Measurements from ENCODE around the gene CDSN. TPM values are rescaled to one million over a fixed set of nuclear protein-coding genes. Genes with fewer than 3 reads are reported as not detected.

CDSN gene
- polyA plus RNA-seq, 2 of the 4 experiments (the other 2 are of a cell fraction), result not detected

Small RNA genes lying within 50 kb of the gene (small RNA-seq; reads per million reads assigned to genes)
- gene POLR2LP1 (0 reads per million in 6 experiments), gene RNU6-1133P (0 reads per million in 6 experiments)

Other genes starting within 250 kb of the CDSN start
- gene DDR1, start 235.9 kb downstream of the CDSN start, polyA plus RNA-seq (2011; rRNA removed), result 19.8 and 25.8 TPM in 2 replicates
- gene DDR1, start 235.9 kb downstream of the CDSN start, polyA plus RNA-seq (2017; fragmentation: RNase III; extraction: RNeasy Plus Mini Kit Qiagen cat#74134 plus additional on column Dnase treatment), result 31.9 to 44.2 TPM (median 43.5 TPM) in 3 replicates
- gene GTF2H4, start 212.2 kb downstream of the CDSN start, polyA plus RNA-seq (2011; rRNA removed), result 19.7 and 24.8 TPM in 2 replicates
- gene GTF2H4, start 212.2 kb downstream of the CDSN start, polyA plus RNA-seq (2017; fragmentation: RNase III; extraction: RNeasy Plus Mini Kit Qiagen cat#74134 plus additional on column Dnase treatment), result 24.1 to 28.6 TPM (median 24.9 TPM) in 3 replicates
- 15.5 and 16.1 TPM in 2 replicates for gene VARS2, start 206.2 kb downstream of the CDSN start, polyA plus RNA-seq (2011; rRNA removed)
- 12.4 to 15.2 TPM (median 15.0 TPM) in 3 replicates for gene VARS2, start 206.2 kb downstream of the CDSN start, polyA plus RNA-seq (2017; fragmentation: RNase III; extraction: RNeasy Plus Mini Kit Qiagen cat#74134 plus additional on column Dnase treatment)
- not detected in 2 replicates for gene SFTA2, start 188.3 kb downstream of the CDSN start, polyA plus RNA-seq (2011; rRNA removed)
- not detected in 3 replicates for gene SFTA2, start 188.3 kb downstream of the CDSN start, polyA plus RNA-seq (2017; fragmentation: RNase III; extraction: RNeasy Plus Mini Kit Qiagen cat#74134 plus additional on column Dnase treatment)
- gene MUCL3, start 179.5 kb downstream of the CDSN start, polyA plus RNA-seq (2011; rRNA removed), result 0.01 and 0.07 TPM in 2 replicates
- 0.03 to 0.08 TPM (median 0.04 TPM) in 3 replicates for gene MUCL3, start 179.5 kb downstream of the CDSN start, polyA plus RNA-seq (2017; fragmentation: RNase III; extraction: RNeasy Plus Mini Kit Qiagen cat#74134 plus additional on column Dnase treatment)
- not detected in 2 replicates for gene MUC21, start 136.7 kb downstream of the CDSN start, polyA plus RNA-seq (2011; rRNA removed)
- not detected in 3 replicates for gene MUC21, start 136.7 kb downstream of the CDSN start, polyA plus RNA-seq (2017; fragmentation: RNase III; extraction: RNeasy Plus Mini Kit Qiagen cat#74134 plus additional on column Dnase treatment)
- gene MUC22, start 110.0 kb downstream of the CDSN start, polyA plus RNA-seq (2011; rRNA removed), result not detected in 2 replicates
- gene MUC22, start 110.0 kb downstream of the CDSN start, polyA plus RNA-seq (2017; fragmentation: RNase III; extraction: RNeasy Plus Mini Kit Qiagen cat#74134 plus additional on column Dnase treatment), result not detected in 3 replicates
- gene C6orf15, start 7.9 kb downstream of the CDSN start, polyA plus RNA-seq (2011; rRNA removed), result not detected in 2 replicates
- gene C6orf15, start 7.9 kb downstream of the CDSN start, polyA plus RNA-seq (2017; fragmentation: RNase III; extraction: RNeasy Plus Mini Kit Qiagen cat#74134 plus additional on column Dnase treatment), result not detected in 3 replicates
- gene PSORS1C1, start 5.6 kb downstream of the CDSN start, polyA plus RNA-seq (2011; rRNA removed), result 2.3 and 5.8 TPM in 2 replicates
- gene PSORS1C1, start 5.6 kb downstream of the CDSN start, polyA plus RNA-seq (2017; fragmentation: RNase III; extraction: RNeasy Plus Mini Kit Qiagen cat#74134 plus additional on column Dnase treatment), result 3.0 to 4.3 TPM (median 4.3 TPM) in 3 replicates
- not detected in 2 replicates for gene PSORS1C2, start 18.6 kb upstream of the CDSN start, polyA plus RNA-seq (2011; rRNA removed)
- gene PSORS1C2, start 18.6 kb upstream of the CDSN start, polyA plus RNA-seq (2017; fragmentation: RNase III; extraction: RNeasy Plus Mini Kit Qiagen cat#74134 plus additional on column Dnase treatment), result 0.08 TPM in 1 of 3 replicates, not detected in the others
- 7.4 and 8.6 TPM in 2 replicates for gene CCHCR1, start 37.4 kb upstream of the CDSN start, polyA plus RNA-seq (2011; rRNA removed)
- 15.2 to 15.3 TPM (median 15.3 TPM) in 3 replicates for gene CCHCR1, start 37.4 kb upstream of the CDSN start, polyA plus RNA-seq (2017; fragmentation: RNase III; extraction: RNeasy Plus Mini Kit Qiagen cat#74134 plus additional on column Dnase treatment)
- 6.4 and 7.4 TPM in 2 replicates for gene TCF19, start 38.1 kb upstream of the CDSN start, polyA plus RNA-seq (2011; rRNA removed)
- 10.1 to 11.2 TPM (median 10.8 TPM) in 3 replicates for gene TCF19, start 38.1 kb upstream of the CDSN start, polyA plus RNA-seq (2017; fragmentation: RNase III; extraction: RNeasy Plus Mini Kit Qiagen cat#74134 plus additional on column Dnase treatment)
- 2.7 and 3.9 TPM in 2 replicates for gene POU5F1, start 50.2 kb upstream of the CDSN start, polyA plus RNA-seq (2011; rRNA removed)
- gene POU5F1, start 50.2 kb upstream of the CDSN start, polyA plus RNA-seq (2017; fragmentation: RNase III; extraction: RNeasy Plus Mini Kit Qiagen cat#74134 plus additional on column Dnase treatment), result 2.7 to 3.5 TPM (median 2.8 TPM) in 3 replicates
- 22.6 and 36.3 TPM in 2 replicates for gene HLA-C, start 151.6 kb upstream of the CDSN start, polyA plus RNA-seq (2011; rRNA removed)
- 35.7 to 42.1 TPM (median 40.9 TPM) in 3 replicates for gene HLA-C, start 151.6 kb upstream of the CDSN start, polyA plus RNA-seq (2017; fragmentation: RNase III; extraction: RNeasy Plus Mini Kit Qiagen cat#74134 plus additional on column Dnase treatment)
- gene HLA-B, start 236.7 kb upstream of the CDSN start, polyA plus RNA-seq (2011; rRNA removed), result 9.4 and 9.7 TPM in 2 replicates
- 9.0 to 10.0 TPM (median 9.9 TPM) in 3 replicates for gene HLA-B, start 236.7 kb upstream of the CDSN start, polyA plus RNA-seq (2017; fragmentation: RNase III; extraction: RNeasy Plus Mini Kit Qiagen cat#74134 plus additional on column Dnase treatment)

All from A549 (cell line).